NCI-H2196 (cell line): Measurements from ENCODE around the gene GDF7.

Source experiments
- DNase-seq: peaks from one replicate; lab custom pipeline; 2025; ENCODE audit not compliant: unreplicated experiment; lab: John Stamatoyannopoulos, UW

The GDF7 gene

DNA sequence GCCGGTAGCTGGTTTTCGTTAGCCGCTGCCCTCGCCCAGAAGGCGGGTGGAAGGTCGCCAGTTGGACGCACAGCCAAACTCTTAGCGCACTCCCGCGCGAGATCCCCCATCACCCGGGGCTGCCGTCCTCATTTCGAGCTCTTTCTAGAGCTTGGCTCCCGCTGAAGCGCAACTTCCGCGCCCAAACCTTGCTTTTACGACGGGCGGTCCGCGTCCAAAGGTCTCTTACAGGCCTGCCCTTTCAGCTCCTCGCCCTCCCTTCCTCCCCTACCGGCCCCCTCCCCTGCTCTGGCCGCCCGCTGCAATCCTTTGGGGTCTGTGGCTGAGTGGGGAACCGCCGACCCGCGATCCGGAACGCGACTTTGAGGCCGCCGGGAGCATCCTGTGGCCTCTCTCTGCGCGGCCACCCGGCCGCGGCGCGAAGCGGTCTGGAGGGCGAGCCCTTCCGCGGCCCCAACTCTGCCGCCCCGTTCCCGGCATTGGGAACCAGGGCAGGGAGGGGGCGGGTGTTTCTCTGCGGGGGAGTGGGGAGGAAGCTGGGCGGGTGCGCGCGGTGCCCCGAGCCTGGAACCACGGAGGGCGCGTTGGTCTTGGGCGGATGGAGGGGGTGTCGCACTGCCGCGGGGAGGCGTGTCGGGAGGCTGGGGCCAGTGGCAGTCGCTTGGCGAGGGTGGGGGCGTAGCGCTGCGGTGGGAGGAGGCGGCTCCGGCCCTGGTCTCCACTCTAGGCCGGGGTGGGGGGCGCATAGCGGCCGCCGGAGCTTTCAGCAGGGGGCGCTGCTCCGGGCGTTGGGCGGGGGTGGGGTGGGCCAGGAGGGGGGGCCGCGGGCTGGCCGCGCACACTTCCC, at the start of gene GDF7:
TSS of gene GDF7 (plus strand) at position 841 of the 847 bp plus-strand sequence. CDS start 96 bp downstream, outside the sequence.
- DNase-seq: no peak

GRCh38 chr2:20617892-20618467, 49.0 kb upstream of the GDF7 start:
- peak; percentile 96 for DNase-seq

- no peak for DNase-seq
Measured at GRCh38 chr2:20618468-20618885, 48.5 kb upstream of the GDF7 start.

GRCh38 chr2:20618886-20619521, 47.9 kb upstream of the GDF7 start:
- DNase-seq: no peak

GRCh38 chr2:20619624-20620024, 47.3 kb upstream of the GDF7 start:
- no peak for DNase-seq

- no peak for DNase-seq
Measured at GRCh38 chr2:20620271-20620681, 46.7 kb upstream of the GDF7 start.

- no peak for DNase-seq
Measured at GRCh38 chr2:20620696-20621365, 46.1 kb upstream of the GDF7 start.

GRCh38 chr2:20621366-20622295, 45.3 kb upstream of the GDF7 start:
- no peak for DNase-seq

DNA sequence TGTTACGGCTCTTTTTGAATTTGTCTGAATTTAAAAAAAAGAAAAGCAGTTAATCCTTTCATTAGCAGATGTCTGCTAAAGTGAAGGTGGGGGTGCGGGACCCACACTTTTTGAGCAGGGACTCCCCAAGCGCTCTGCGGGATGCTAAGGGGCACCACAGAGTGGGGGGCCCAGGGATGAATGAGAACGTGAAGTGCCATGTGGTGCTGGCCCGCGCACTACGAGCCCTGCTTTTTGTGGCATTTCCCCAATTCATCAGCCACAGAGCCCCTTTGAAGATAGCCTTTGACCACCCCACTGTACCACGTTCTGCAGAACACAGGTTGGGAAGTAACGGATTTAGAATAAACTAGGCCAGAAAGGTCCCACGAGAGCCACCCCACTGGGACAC, 44.7 kb upstream of the GDF7 start:
- no peak for DNase-seq

DNA sequence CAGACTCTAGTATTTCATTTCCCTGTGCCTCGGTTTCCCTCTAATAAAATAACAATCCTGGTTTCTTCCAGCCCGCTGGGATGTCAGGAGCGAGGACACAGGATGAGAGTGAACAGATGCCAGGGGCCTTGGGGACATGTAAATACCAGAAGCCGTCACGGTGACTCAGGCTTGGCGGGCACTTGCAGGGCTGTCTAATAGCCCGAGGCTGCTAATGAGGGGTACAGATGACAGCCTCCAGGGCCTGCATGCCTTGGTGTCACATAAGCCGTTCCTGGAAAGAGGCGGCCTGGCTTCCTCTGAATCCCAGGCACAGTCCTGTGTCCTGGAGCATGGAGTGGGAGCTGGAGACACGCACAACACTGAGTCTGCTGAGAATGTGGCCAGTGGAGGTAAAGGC, 44.2 kb upstream of the GDF7 start:
- DNase-seq: no peak

GRCh38 chr2:20623241-20623640, 43.7 kb upstream of the GDF7 start:
- no peak for DNase-seq

DNA sequence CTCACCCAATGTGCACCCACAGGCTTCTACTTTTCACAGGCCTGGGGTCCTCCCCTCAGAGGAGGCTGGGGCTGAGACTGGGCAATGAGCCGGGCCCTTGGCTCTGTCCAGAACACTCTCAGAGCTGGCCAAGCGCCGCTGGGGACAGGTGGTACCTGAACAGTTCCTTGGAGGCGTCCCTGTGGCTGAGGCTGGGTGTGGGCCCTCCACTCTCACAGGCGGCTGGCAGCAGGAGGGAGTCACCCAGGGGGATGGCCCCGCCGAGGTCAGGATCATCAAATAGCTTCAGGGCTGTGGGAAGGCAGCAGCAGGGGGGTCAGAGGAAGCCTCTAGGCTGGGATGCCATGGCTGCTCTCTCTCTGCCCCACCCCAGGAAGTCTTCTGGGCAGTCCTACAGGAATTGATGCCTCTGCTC, 43.2 kb upstream of the GDF7 start:
- no peak for DNase-seq

DNA sequence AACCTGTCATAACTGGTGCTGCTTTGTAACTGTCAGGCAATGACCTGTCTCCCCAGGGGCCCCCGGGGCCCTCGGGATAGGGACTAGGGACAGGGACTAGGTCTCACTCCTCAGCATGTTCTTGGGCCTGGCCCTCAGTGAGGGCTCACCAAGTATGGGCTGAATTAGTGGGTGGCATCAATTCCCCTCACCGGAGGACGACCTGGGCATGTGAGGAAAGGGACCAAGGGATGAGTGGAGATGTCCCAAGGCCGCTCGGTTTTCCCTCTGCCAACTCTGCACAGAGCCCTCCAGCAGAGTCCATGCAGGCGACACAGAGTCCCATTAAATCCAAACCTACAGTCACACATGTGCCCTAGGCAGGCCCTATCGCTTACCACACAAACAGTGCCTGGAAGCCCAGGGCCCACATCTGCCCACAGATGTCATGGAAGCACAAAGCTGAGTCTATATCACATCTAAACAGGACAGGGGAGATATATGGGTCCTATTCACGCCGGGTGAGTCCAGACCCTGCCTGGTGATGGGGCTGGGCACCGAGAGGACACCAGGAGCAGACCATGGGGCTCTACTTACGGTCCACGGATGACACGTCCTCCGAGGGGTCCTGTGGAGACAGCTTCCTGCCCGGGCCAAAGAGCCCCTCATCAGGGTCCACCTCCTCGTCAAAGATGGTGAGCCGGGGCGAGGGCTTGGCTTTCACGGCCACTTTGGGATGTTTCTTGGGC, 42.6 kb upstream of the GDF7 start:
- no peak for DNase-seq

- no peak for DNase-seq
Measured at GRCh38 chr2:20624884-20625485, 42.0 kb upstream of the GDF7 start.

GRCh38 chr2:20625491-20626391, 41.2 kb upstream of the GDF7 start:
- peak; percentile 73 for DNase-seq

DNA sequence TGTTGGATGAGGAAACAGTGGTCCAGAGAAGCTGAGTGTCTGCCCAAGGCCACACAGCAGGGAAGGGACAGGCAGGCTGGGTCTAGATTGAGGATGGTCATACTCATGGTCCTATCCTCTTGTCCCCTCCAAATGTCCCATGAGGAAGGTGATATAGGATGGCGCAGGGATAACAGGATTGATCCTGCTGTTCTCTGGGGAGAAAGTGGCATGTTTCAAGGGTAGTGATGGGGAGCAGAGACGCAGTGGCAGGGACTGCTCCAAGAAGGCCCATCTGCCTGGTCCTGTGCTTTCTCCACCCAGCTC, 40.6 kb upstream of the GDF7 start:
- no peak for DNase-seq

- no peak for DNase-seq
Measured at GRCh38 chr2:20626698-20627513, 40.0 kb upstream of the GDF7 start.
